GM12878 (cell line): Measurements from ENCODE around the gene COMMD10. TPM values are rescaled to one million over a fixed set of nuclear protein-coding genes. Genes with fewer than 3 reads are reported as not detected.
A peak's percentile ranks its signal among the peaks of the same experiment; 100 is the strongest.

Source experiments
- ATF7 ChIP-seq: fragments of 450-650 bp; IDR thresholded peaks from 2 replicates; pipeline ENCODE4 v1.6.1; 2016; ENCODE audit warnings: low read depth, mild to moderate bottlenecking
- BRCA1 ChIP-seq: IDR thresholded peaks from 2 replicates; pipeline ENCODE4 v1.6.1; 2011; ENCODE audit warnings: low read depth, low read length, improper control_type of control experiment
- CEBPB ChIP-seq, 2 experiments: fragments of 150-350 bp in 1 of 2; IDR thresholded peaks; 2 replicates each; pipeline ENCODE4 v1.6.1; 2012 to 2014; ENCODE audit warnings: low read depth in 2 of 2, low read length in 2 of 2, borderline replicate concordance in 1 of 2, inconsistent platforms in 1 of 2
- CHD1 ChIP-seq: IDR thresholded peaks from 2 replicates; pipeline ENCODE4 v1.6.1; 2012; ENCODE audit warnings: low read depth, low read length, improper control_type of control experiment
- EGR1 ChIP-seq, 2 experiments: IDR thresholded peaks; 1 replicate in 1 of 2; 2 replicates in 1 of 2; pipeline ENCODE4 v1.6.1; 2011 to 2012; ENCODE audit warnings: low read depth in 2 of 2, low read length in 2 of 2, borderline replicate concordance in 1 of 2, mild to moderate bottlenecking in 1 of 2, moderate library complexity in 1 of 2
- EP300 ChIP-seq, 2 experiments: fragments of 150-350 bp in 1 of 2; IDR thresholded peaks; 2 replicates each; pipeline ENCODE4 v1.6.1; 2011 to 2012; ENCODE audit warnings: low read depth in 2 of 2, low read length in 2 of 2, borderline replicate concordance in 1 of 2, improper control_type of control experiment in 1 of 2, inconsistent platforms in 1 of 2; ENCODE audit not compliant: control insufficient read depth in 1 of 2
- GATAD2B ChIP-seq: fragments of 450-650 bp; conservative IDR thresholded peaks from 2 replicates; pipeline ENCODE4 v1.6.1; 2017; ENCODE audit warnings: low read depth, mild to moderate bottlenecking, moderate library complexity
- JUND ChIP-seq: IDR thresholded peaks from 2 replicates; pipeline ENCODE4 v1.6.1; 2012; ENCODE audit warnings: low read depth, mild to moderate bottlenecking, low read length, improper control_type of control experiment, moderate library complexity
- MTA3 ChIP-seq: IDR thresholded peaks from 2 replicates; pipeline ENCODE4 v1.6.1; 2012; ENCODE audit warnings: low read length, inconsistent platforms, borderline replicate concordance
- POLR2AphosphoS5 ChIP-seq: IDR thresholded peaks from 2 replicates; pipeline ENCODE4 v1.6.1; 2011; ENCODE audit warnings: mild to moderate bottlenecking, low read length, inconsistent platforms
- RUNX3 ChIP-seq: IDR thresholded peaks from 2 replicates; pipeline ENCODE4 v1.6.1; 2012; ENCODE audit warnings: low read length, inconsistent platforms
- SMC3 ChIP-seq: IDR thresholded peaks from 2 replicates; pipeline ENCODE4 v1.6.1; 2011; ENCODE audit warnings: low read length, improper control_type of control experiment, borderline replicate concordance
- SP1 ChIP-seq: IDR thresholded peaks from one replicate; pipeline ENCODE4 v1.6.1; 2011; ENCODE audit warnings: low read depth, low read length
- TAF1 ChIP-seq: IDR thresholded peaks from 2 replicates; pipeline ENCODE4 v1.6.1; 2011; ENCODE audit warnings: mild to moderate bottlenecking, low read depth, low read length, borderline replicate concordance
- WRNIP1 ChIP-seq: IDR thresholded peaks from 2 replicates; pipeline ENCODE4 v1.6.1; 2011; ENCODE audit warnings: low read depth, low read length, improper control_type of control experiment, borderline replicate concordance
- polyA plus RNA-seq, 11 experiments: library from polyadenylated mRNA; depleted of rRNA in 4 of 11; unstranded in 6 of 11; stranded (reverse) in 5 of 11; fragments of >200 nt; fragmentation: Nextera tagmentation in 4 of 11; fragmentation: Illumina TruSeq in 1 of 11; extraction: Ambion mirVana in 4 of 11; extraction: Trizol in 1 of 11; gene quantifications; 1 replicate in 1 of 11; 2 replicates in 10 of 11; pipeline versions ENCODE4 v1.2.1 to v1.2.3, GENCODE V29; 2011 to 2016; ENCODE audit warnings: inconsistent platforms in 2 of 11, missing spikeins in 2 of 11, low read depth in 1 of 11
- total RNA-seq, 4 experiments: library from RNA; depleted of rRNA in 3 of 4; stranded (reverse); fragments of >200 nt in 3 of 4; fragmentation: Illumina TruSeq in 1 of 4; extraction: Trizol in 1 of 4; gene quantifications; 2 replicates each; pipeline versions ENCODE4 v1.2.1 to v1.2.3, GENCODE V29; 2013 to 2021
- TF ChIP-seq, protein P1 (sequence below): IDR thresholded peaks from 2 replicates; pipeline ENCODE4 v1.6.1; 2012; ENCODE audit warnings: mild to moderate bottlenecking, low read depth, low read length
- TF ChIP-seq, protein P2 (sequence below): fragments of 450-650 bp; IDR thresholded peaks from 2 replicates; pipeline ENCODE4 v1.6.1; 2017; ENCODE audit warnings: borderline replicate concordance
- TF ChIP-seq, protein P3 (sequence below): IDR thresholded peaks from 2 replicates; pipeline ENCODE4 v1.6.1; 2012; ENCODE audit warnings: low read length, inconsistent platforms
- TF ChIP-seq, protein P4 (sequence below): fragments of 450-650 bp; formaldehyde crosslinking; IDR thresholded peaks from 2 replicates; pipeline ENCODE4 v1.4.0; 2022; ENCODE audit warnings: mild to moderate bottlenecking, moderate library complexity

Gene COMMD10
- total and polyA plus RNA-seq, 10 of the 15 experiments (the other 5 are each of a cell fraction or from before 2014, with no cell fraction given): 19.6 to 98.7 (median 28.0) TPM

DNA sequence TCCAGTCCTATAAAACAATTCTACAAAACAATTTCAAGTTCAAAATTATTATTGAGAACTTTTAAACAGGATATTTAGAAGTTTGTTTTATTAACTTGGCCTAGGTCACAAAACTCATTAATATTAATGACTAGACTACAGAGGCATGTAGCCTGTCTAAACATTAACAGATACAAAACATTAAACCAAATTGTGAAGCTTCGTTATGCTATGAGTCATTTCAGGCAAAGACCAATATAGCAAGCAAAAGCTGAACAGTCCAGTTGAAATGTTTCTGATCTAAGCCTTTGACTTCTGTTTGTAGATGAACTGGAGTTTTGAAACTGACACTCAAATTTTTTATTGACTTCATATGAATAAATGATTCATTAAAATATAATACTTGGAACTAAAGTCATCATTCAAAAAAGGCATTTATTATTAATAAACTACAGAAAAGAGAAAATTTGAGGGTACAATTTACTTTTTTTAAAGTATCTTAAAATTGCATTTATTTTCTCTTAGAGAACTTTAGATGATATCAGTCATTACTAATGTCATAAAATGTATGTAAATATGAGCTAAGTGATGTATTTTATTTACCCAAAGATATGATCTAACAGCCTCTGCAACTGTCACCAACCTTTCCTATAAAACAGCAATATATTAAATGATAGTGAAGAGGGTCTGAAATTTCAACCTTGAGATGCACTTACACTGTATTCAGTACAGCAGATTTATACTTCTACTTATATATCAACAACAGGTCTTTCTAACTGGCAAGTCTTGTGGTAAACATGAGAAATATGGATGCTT lies 188.8 kb downstream of the COMMD10 start (continued):
- TF ChIP-seq, protein P1, sequence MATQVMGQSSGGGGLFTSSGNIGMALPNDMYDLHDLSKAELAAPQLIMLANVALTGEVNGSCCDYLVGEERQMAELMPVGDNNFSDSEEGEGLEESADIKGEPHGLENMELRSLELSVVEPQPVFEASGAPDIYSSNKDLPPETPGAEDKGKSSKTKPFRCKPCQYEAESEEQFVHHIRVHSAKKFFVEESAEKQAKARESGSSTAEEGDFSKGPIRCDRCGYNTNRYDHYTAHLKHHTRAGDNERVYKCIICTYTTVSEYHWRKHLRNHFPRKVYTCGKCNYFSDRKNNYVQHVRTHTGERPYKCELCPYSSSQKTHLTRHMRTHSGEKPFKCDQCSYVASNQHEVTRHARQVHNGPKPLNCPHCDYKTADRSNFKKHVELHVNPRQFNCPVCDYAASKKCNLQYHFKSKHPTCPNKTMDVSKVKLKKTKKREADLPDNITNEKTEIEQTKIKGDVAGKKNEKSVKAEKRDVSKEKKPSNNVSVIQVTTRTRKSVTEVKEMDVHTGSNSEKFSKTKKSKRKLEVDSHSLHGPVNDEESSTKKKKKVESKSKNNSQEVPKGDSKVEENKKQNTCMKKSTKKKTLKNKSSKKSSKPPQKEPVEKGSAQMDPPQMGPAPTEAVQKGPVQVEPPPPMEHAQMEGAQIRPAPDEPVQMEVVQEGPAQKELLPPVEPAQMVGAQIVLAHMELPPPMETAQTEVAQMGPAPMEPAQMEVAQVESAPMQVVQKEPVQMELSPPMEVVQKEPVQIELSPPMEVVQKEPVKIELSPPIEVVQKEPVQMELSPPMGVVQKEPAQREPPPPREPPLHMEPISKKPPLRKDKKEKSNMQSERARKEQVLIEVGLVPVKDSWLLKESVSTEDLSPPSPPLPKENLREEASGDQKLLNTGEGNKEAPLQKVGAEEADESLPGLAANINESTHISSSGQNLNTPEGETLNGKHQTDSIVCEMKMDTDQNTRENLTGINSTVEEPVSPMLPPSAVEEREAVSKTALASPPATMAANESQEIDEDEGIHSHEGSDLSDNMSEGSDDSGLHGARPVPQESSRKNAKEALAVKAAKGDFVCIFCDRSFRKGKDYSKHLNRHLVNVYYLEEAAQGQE: no peak
- TF ChIP-seq GATAD2B (no peak), TAF1 (no peak), WRNIP1 (no peak), BRCA1 (no peak), RUNX3 (no peak), SP1 (no peak), SMC3 (no peak), POLR2AphosphoS5 (no peak), CHD1 (no peak), EP300 (IDR thresholded peaks at IDR 0.05; ENCODE audit: borderline replicate concordance in 1 of 2, control insufficient read depth in 1 of 2, low read depth in 2 of 2, low read length in 2 of 2) (peak; percentile 36 to 68; a peak in 1 of 4 replicates), JUND (peak; percentile 86; the same call in 1 of the 2 replicates), EGR1 (IDR thresholded peaks at IDR 0.05; ENCODE audit: borderline replicate concordance in 1 of 2, low read depth in 2 of 2, low read length in 2 of 2) (no peak), ATF7 (peak; percentile 76), CEBPB (IDR thresholded peaks at IDR 0.05; ENCODE audit: borderline replicate concordance in 1 of 2, low read depth in 2 of 2, low read length in 2 of 2) (no peak), MTA3 (no peak)
- TF ChIP-seq, protein P2, sequence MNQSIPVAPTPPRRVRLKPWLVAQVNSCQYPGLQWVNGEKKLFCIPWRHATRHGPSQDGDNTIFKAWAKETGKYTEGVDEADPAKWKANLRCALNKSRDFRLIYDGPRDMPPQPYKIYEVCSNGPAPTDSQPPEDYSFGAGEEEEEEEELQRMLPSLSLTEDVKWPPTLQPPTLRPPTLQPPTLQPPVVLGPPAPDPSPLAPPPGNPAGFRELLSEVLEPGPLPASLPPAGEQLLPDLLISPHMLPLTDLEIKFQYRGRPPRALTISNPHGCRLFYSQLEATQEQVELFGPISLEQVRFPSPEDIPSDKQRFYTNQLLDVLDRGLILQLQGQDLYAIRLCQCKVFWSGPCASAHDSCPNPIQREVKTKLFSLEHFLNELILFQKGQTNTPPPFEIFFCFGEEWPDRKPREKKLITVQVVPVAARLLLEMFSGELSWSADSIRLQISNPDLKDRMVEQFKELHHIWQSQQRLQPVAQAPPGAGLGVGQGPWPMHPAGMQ: no peak
- TF ChIP-seq, protein P3, sequence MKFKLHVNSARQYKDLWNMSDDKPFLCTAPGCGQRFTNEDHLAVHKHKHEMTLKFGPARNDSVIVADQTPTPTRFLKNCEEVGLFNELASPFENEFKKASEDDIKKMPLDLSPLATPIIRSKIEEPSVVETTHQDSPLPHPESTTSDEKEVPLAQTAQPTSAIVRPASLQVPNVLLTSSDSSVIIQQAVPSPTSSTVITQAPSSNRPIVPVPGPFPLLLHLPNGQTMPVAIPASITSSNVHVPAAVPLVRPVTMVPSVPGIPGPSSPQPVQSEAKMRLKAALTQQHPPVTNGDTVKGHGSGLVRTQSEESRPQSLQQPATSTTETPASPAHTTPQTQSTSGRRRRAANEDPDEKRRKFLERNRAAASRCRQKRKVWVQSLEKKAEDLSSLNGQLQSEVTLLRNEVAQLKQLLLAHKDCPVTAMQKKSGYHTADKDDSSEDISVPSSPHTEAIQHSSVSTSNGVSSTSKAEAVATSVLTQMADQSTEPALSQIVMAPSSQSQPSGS: no peak
- TF ChIP-seq, protein P4, sequence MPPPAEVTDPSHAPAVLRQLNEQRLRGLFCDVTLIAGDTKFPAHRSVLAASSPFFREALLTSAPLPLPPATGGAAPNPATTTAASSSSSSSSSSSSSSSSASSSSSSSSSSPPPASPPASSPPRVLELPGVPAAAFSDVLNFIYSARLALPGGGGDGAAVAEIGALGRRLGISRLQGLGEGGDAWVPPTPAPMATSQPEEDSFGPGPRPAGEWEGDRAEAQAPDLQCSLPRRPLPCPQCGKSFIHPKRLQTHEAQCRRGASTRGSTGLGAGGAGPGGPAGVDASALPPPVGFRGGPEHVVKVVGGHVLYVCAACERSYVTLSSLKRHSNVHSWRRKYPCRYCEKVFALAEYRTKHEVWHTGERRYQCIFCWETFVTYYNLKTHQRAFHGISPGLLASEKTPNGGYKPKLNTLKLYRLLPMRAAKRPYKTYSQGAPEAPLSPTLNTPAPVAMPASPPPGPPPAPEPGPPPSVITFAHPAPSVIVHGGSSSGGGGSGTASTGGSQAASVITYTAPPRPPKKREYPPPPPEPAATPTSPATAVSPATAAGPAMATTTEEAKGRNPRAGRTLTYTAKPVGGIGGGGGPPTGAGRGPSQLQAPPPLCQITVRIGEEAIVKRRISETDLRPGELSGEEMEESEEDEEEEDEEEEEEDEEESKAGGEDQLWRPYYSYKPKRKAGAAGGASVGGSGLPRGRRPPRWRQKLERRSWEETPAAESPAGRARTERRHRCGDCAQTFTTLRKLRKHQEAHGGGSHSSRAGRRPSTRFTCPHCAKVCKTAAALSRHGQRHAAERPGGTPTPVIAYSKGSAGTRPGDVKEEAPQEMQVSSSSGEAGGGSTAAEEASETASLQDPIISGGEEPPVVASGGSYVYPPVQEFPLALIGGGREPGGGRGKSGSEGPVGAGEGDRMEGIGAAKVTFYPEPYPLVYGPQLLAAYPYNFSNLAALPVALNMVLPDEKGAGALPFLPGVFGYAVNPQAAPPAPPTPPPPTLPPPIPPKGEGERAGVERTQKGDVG (CRISPR knock-in tag): no peak
